ENCODE results near the gene TPCN2.

GRCh38 chr11:69083531-69084247, 35.0 kb downstream of the TPCN2 start:
- TF ChIP-seq EP300 (IDR thresholded peaks at IDR 0.05) (no peak), POLR2AphosphoS5 (IDR thresholded peaks at IDR 0.05) (no peak)

Measured in upper lobe of left lung (tissue), 4 donors.